GM12892 (cell line): ENCODE data around the gene LMF1.

Experiments
- POLR2A ChIP-seq: IDR thresholded peaks from 2 replicates; pipeline ENCODE4 v1.6.1; 2011; ENCODE audit warnings: low read depth, low read length, control low read depth
- POLR2AphosphoS5 ChIP-seq: IDR thresholded peaks from 2 replicates; pipeline ENCODE4 v1.6.1; 2011; ENCODE audit warnings: low read depth, low read length, control low read depth

DNA sequence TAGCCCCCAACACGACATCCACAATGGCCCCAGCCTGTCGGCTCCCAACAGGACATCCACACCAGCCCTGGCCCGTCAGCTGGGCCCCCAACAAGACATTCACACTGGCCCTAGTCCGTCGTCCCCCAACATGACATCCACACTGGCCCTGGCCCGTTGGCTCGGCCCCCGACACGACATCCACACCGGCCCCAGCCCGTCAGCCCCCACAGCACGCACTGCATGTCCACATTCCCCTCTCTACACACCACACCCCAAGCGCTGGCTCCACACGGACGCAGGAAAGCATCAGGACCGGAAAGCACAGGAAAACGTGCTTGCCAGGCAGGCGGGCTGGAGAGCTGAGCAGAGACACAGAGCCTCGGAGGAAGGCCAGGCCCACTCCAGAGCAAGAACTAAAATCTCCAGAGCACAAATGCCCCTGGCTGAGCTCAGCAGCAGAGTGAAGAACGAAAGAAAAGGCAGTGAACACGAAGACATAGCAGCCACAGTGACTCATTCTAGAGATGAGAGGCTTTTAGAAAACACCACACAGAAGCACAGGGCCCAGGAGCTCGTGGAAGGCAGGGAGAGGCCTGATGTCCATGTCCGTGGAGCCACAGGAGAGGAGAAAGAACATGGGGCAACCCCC is 50.6 kb downstream of the LMF1 start:
- no peak for TF ChIP-seq POLR2A
- no peak for TF ChIP-seq POLR2AphosphoS5
